ENCODE measurements around the gene BACH1. TPM values are rescaled to one million over a fixed set of nuclear protein-coding genes. Genes with fewer than 3 reads are reported as not detected.

Gene BACH1
- polyA plus RNA-seq, 2 donors: 6.2 to 9.6 TPM

DNA sequence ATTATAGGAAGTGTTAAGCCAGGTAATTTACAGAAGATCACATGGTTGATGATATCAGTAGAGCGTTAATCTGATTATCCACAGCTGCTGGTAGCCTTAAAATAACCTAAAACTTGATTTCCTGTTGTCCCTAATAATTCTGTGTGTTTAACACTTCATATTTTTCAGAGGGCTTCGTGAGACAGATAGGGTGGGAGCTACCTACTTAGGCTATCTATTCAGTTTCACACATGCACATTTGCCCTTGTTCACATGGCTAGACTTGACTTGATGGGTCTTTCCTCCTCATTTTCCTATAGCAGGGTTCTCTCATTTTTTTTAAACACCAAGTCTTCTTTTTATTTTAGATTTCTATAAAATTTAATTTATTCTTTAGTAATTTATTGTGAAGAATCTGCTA is 11.0 kb downstream of the BACH1 start:
- WGBS, 2 donors: 80 to 86% methylated on average over 2 of the region's 2 CpGs
- Histone ChIP-seq H3K27ac (ENCODE audit: low read depth in 2 of 2, low read length in 1 of 2) (no peak overlapping the region), H3K4me3 (ENCODE audit: low read depth in 1 of 2, low read length in 2 of 2) (no peak overlapping the region), H3K27me3 (ENCODE audit: control insufficient read depth in 1 of 2, insufficient read depth in 2 of 2, low read length in 2 of 2) (no peaks in the 10 kb centered on the region), H3K36me3 (ENCODE audit: control insufficient read depth in 2 of 2, insufficient read depth in 2 of 2, low read length in 1 of 2) (no peaks in the 10 kb centered on the region), H3K4me1 (ENCODE audit: control insufficient read depth in 2 of 2, insufficient read depth in 2 of 2, low read length in 1 of 2) (peaks cover 0 to 4% of the 10 kb centered on the region in 2 donors), H3K9me3 (ENCODE audit: control insufficient read depth in 2 of 2, insufficient read depth in 1 of 2, low read depth in 1 of 2, low read length in 1 of 2) (no peaks in the 10 kb centered on the region)

DNA sequence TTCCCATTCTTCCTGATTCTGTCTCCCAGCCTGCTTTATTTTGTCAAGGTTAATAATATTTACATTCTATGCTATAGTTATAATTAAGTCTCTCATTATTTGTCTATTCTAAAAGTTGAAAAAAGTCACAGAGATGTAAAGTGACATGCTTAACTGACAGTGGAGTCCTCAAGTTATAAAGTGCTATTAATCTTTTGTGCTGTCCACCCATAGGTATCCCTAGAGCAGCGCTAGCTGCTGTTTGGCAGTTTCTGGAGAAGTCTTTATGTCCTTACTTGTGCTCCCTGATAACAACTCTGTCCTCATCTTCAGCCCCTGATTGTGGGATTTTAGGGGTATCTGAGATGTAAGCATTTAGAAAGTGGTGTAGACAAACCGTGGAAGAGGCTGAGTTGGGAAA is 13.1 kb downstream of the BACH1 start:
- H3K4me1 ChIP-seq (ENCODE audit: control insufficient read depth in 2 of 2, insufficient read depth in 2 of 2, low read length in 1 of 2): peaks cover 0 to 4% of the 10 kb centered on the region in 2 donors
- no peaks in the 10 kb centered on the region for H3K27me3 ChIP-seq (ENCODE audit: control insufficient read depth in 1 of 2, insufficient read depth in 2 of 2, low read length in 2 of 2)
- no peak overlapping the region for H3K27ac ChIP-seq (ENCODE audit: low read depth in 2 of 2, low read length in 1 of 2)
- no peaks in the 10 kb centered on the region for H3K9me3 ChIP-seq (ENCODE audit: control insufficient read depth in 2 of 2, insufficient read depth in 1 of 2, low read depth in 1 of 2, low read length in 1 of 2)
- WGBS, 2 donors: 97% methylated on average over 2 of the region's 2 CpGs
- no peaks in the 10 kb centered on the region for H3K36me3 ChIP-seq (ENCODE audit: control insufficient read depth in 2 of 2, insufficient read depth in 2 of 2, low read length in 1 of 2)
- H3K4me3 ChIP-seq (ENCODE audit: low read depth in 1 of 2, low read length in 2 of 2): no peak overlapping the region

DNA sequence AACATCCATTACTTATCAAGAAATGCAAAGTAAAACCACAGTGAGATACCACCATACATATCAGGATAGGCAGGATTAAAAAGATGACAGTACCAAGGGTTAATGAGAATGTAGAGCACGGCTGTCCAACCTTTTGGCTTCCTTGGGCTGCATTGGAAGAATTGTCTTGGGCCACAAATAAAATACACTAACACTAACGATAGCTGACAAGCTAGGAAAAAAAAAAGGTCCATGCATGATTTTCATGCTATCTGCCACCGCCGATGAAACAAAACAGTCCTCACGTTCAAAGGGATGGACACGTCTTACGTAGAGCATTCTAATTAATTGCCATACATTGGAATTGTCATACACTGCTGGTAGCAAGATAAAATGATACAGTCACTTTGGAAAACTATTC is 14.3 kb downstream of the BACH1 start:
- H3K9me3 ChIP-seq (ENCODE audit: control insufficient read depth in 2 of 2, insufficient read depth in 1 of 2, low read depth in 1 of 2, low read length in 1 of 2): no peaks in the 10 kb centered on the region
- H3K4me3 ChIP-seq (ENCODE audit: low read depth in 1 of 2, low read length in 2 of 2): no peak overlapping the region
- 83 to 88% methylated on average over 7 of the region's 7 CpGs for WGBS, 2 donors
- no peaks in the 10 kb centered on the region for H3K36me3 ChIP-seq (ENCODE audit: control insufficient read depth in 2 of 2, insufficient read depth in 2 of 2, low read length in 1 of 2)
- no peak overlapping the region for H3K27ac ChIP-seq (ENCODE audit: low read depth in 2 of 2, low read length in 1 of 2)
- H3K4me1 ChIP-seq (ENCODE audit: control insufficient read depth in 2 of 2, insufficient read depth in 2 of 2, low read length in 1 of 2): peaks cover 0 to 2% of the 10 kb centered on the region in 2 donors
- no peaks in the 10 kb centered on the region for H3K27me3 ChIP-seq (ENCODE audit: control insufficient read depth in 1 of 2, insufficient read depth in 2 of 2, low read length in 2 of 2)

DNA sequence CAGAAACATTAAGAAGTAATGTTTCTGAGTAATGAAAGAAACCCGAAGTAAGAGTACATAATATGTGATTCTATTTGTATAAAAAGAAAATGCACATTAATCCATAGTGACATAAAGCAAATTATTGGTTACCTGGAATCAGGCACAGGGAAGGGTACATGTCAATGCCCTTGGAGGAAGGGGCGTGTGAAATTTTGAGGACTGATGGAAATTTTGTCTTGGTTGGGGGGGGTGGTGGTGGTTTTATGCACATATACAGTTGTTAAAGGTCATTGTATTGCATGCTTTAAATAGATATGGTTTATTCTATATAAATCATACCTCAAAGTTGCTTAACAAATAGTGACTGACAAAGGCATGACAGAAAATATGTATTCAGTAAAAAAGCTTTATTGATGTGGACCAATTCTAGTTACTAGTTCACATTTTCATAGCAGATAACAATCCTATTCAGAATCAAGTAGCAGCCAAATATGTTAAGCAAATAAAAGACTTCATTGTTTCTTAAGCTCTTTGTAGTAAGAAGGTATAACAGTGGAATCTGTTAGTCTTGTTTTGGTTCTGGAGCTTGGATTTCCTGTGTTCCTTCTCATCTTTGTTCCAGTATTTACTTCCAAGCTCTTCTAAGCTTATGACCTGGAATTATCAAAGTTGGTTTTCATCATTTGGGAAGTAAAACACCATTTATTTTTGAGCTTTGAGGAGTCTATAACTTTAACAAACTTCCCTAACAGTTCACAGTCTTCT is 15.1 kb downstream of the BACH1 start:
- 91 to 93% methylated on average over 2 of the region's 2 CpGs for WGBS, 2 donors
- Histone ChIP-seq H3K27me3 (ENCODE audit: control insufficient read depth in 1 of 2, insufficient read depth in 2 of 2, low read length in 2 of 2) (no peaks in the 10 kb centered on the region), H3K4me3 (ENCODE audit: low read depth in 1 of 2, low read length in 2 of 2) (no peak overlapping the region), H3K9me3 (ENCODE audit: control insufficient read depth in 2 of 2, insufficient read depth in 1 of 2, low read depth in 1 of 2, low read length in 1 of 2) (no peaks in the 10 kb centered on the region), H3K4me1 (ENCODE audit: control insufficient read depth in 2 of 2, insufficient read depth in 2 of 2, low read length in 1 of 2) (peaks cover 3 to 4% of the 10 kb centered on the region in 2 donors), H3K27ac (ENCODE audit: low read depth in 2 of 2, low read length in 1 of 2) (no peak overlapping the region), H3K36me3 (ENCODE audit: control insufficient read depth in 2 of 2, insufficient read depth in 2 of 2, low read length in 1 of 2) (no peaks in the 10 kb centered on the region)

DNA sequence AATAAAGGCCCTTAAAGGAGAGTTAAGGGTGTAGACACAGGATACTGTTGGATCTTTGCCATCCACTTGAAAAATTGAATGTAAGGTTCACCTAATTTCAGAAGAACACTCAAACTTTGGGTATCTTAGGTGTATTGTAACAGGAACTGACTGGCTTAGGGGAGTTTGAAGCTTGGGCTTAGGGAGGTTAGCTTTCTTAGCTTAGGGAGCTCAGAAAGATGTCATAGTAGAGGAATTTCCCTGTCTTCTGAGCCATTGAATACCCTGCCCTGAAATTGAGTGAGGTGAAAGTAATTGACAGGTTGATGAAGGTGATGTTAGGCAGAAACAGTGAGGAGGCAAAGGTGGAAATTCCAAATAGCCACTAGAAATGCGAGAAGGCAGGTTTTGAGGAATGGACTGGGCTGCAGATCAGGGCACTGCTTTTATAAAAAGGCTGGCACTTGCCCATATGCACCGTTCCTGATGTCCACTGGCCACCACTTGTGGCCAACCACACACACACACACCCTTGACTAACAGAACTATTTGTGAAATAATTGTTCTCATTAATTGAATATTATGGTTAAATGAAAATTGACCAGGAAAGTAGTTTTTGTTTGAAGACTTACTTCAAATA is 16.5 kb downstream of the BACH1 start:
- H3K36me3 ChIP-seq (ENCODE audit: control insufficient read depth in 2 of 2, insufficient read depth in 2 of 2, low read length in 1 of 2): no peaks in the 10 kb centered on the region
- H3K4me1 ChIP-seq (ENCODE audit: control insufficient read depth in 2 of 2, insufficient read depth in 2 of 2, low read length in 1 of 2): peaks cover 2 to 4% of the 10 kb centered on the region in 2 donors
- H3K27ac ChIP-seq (ENCODE audit: low read depth in 2 of 2, low read length in 1 of 2): no peak overlapping the region
- no peaks in the 10 kb centered on the region for H3K9me3 ChIP-seq (ENCODE audit: control insufficient read depth in 2 of 2, insufficient read depth in 1 of 2, low read depth in 1 of 2, low read length in 1 of 2)
- WGBS, 2 donors: 63 to 71% methylated on average over 2 of the region's 2 CpGs
- no peak overlapping the region for H3K4me3 ChIP-seq (ENCODE audit: low read depth in 1 of 2, low read length in 2 of 2)
- no peaks in the 10 kb centered on the region for H3K27me3 ChIP-seq (ENCODE audit: control insufficient read depth in 1 of 2, insufficient read depth in 2 of 2, low read length in 2 of 2)

DNA sequence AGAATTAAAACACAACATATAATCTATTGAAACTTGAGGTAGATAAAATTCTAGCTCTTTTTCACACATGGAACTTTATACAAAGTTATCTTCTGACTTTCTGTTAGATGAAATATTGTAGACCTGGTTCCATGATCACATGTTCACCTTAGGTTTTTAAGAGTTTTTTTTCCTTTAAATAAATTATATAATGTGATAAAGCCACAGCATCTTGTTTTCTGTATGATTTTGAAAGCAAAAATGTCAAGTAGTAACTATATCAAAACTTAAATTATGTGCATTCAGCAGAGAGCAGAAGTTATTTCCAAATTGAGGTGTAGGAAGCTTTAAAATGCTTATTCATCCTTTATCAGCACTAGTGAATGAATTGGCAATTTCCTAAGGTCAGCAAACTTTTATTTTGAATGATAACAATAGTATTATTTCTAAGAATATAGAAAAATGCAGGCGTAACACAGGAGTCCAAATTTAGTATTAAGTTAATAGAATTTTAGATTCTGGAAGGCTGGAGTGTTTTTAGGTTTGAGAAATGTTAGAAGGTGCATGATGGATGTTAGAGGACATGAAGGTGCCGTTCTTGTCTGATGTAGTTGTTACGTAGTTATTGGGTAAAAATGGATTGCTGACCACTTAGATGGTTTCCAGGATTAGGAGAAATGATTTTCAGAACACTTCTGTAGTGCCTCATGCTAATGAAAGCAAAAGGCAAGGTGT is 17.5 kb downstream of the BACH1 start:
- H3K4me3 ChIP-seq (ENCODE audit: low read depth in 1 of 2, low read length in 2 of 2): no peak overlapping the region
- H3K9me3 ChIP-seq (ENCODE audit: control insufficient read depth in 2 of 2, insufficient read depth in 1 of 2, low read depth in 1 of 2, low read length in 1 of 2): no peaks in the 10 kb centered on the region
- H3K27me3 ChIP-seq (ENCODE audit: control insufficient read depth in 1 of 2, insufficient read depth in 2 of 2, low read length in 2 of 2): no peaks in the 10 kb centered on the region
- no peaks in the 10 kb centered on the region for H3K36me3 ChIP-seq (ENCODE audit: control insufficient read depth in 2 of 2, insufficient read depth in 2 of 2, low read length in 1 of 2)
- peaks cover 2 to 4% of the 10 kb centered on the region in 2 donors for H3K4me1 ChIP-seq (ENCODE audit: control insufficient read depth in 2 of 2, insufficient read depth in 2 of 2, low read length in 1 of 2)
- H3K27ac ChIP-seq (ENCODE audit: low read depth in 2 of 2, low read length in 1 of 2): no peak overlapping the region
- WGBS, 2 donors: 90 to 91% methylated on average over 3 of the region's 3 CpGs

DNA sequence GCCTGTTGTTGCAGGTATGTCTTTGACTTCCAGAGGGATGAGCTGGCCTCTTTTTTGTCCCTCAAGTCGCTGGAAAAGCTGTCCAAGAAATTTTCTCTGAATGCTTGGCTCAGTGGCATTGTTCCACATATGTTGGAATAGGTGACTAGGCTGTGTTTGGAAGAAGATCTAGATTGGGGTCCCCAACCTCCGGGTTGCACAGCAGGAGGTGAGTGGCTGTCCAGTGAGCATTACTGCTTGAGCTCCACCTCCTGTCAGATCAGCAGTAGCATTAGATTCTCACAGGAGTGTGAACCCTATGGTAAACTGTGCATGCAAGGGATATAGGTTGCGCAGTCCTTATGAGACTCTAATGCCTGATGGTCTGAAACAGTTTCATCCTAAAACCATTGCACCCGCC is 18.1 kb downstream of the BACH1 start:
- Histone ChIP-seq H3K9me3 (ENCODE audit: control insufficient read depth in 2 of 2, insufficient read depth in 1 of 2, low read depth in 1 of 2, low read length in 1 of 2) (no peaks in the 10 kb centered on the region), H3K27ac (ENCODE audit: low read depth in 2 of 2, low read length in 1 of 2) (no peak overlapping the region), H3K4me3 (ENCODE audit: low read depth in 1 of 2, low read length in 2 of 2) (no peak overlapping the region), H3K4me1 (ENCODE audit: control insufficient read depth in 2 of 2, insufficient read depth in 2 of 2, low read length in 1 of 2) (peaks cover 2 to 4% of the 10 kb centered on the region in 2 donors), H3K36me3 (ENCODE audit: control insufficient read depth in 2 of 2, insufficient read depth in 2 of 2, low read length in 1 of 2) (no peaks in the 10 kb centered on the region), H3K27me3 (ENCODE audit: control insufficient read depth in 1 of 2, insufficient read depth in 2 of 2, low read length in 2 of 2) (no peaks in the 10 kb centered on the region)
- WGBS, 2 donors: 73 to 82% methylated on average over 4 of the region's 4 CpGs

DNA sequence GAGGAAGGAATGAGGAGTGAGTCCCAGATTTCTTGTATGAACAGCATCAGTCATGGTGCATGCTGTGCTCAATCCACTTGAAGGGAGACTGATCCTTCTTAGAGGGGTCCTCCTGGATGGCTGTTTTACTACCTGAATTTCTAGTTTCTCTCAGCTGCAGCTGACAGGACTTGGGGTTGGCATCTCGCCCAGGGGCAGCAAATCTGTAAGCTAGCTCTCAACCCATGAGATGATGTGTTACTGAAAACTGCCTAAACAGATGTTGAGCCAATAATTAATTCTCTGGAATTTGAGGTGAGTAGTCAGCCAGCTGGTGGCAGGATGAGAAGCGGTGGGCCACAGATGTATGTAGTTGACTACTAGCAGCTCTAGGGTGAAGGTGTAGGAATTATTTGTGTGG is 19.6 kb downstream of the BACH1 start:
- Histone ChIP-seq H3K4me3 (ENCODE audit: low read depth in 1 of 2, low read length in 2 of 2) (no peak overlapping the region), H3K27ac (ENCODE audit: low read depth in 2 of 2, low read length in 1 of 2) (no peak overlapping the region), H3K36me3 (ENCODE audit: control insufficient read depth in 2 of 2, insufficient read depth in 2 of 2, low read length in 1 of 2) (peaks cover 0 to 3% of the 10 kb centered on the region in 2 donors), H3K9me3 (ENCODE audit: control insufficient read depth in 2 of 2, insufficient read depth in 1 of 2, low read depth in 1 of 2, low read length in 1 of 2) (no peaks in the 10 kb centered on the region), H3K27me3 (ENCODE audit: control insufficient read depth in 1 of 2, insufficient read depth in 2 of 2, low read length in 2 of 2) (no peaks in the 10 kb centered on the region), H3K4me1 (ENCODE audit: control insufficient read depth in 2 of 2, insufficient read depth in 2 of 2, low read length in 1 of 2) (peaks cover 2 to 4% of the 10 kb centered on the region in 2 donors)
- 72 to 79% methylated on average over 2 of the region's 2 CpGs for WGBS, 2 donors

DNA sequence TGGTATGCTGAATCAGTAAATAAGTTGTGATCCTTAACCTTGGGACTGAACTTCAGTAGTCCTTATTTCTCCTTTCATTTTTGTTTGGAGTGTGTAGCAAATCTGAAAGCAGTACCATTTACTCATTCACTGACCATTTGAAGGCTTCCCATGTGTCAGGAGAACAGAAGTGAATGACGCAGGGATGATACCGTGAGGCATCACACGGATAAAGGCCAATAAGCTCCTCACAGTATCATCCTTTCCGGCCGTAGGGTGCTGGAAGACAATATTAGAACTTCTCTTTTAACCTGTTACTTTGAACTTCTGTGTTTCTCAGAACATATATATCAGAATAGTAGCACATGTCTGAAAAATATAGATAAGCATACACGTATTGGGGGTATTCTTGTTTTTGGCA is 21.3 kb downstream of the BACH1 start:
- H3K27ac ChIP-seq (ENCODE audit: low read depth in 2 of 2, low read length in 1 of 2): no peak overlapping the region
- H3K4me1 ChIP-seq (ENCODE audit: control insufficient read depth in 2 of 2, insufficient read depth in 2 of 2, low read length in 1 of 2): peaks cover 2 to 4% of the 10 kb centered on the region in 2 donors
- no peaks in the 10 kb centered on the region for H3K9me3 ChIP-seq (ENCODE audit: control insufficient read depth in 2 of 2, insufficient read depth in 1 of 2, low read depth in 1 of 2, low read length in 1 of 2)
- no peaks in the 10 kb centered on the region for H3K27me3 ChIP-seq (ENCODE audit: control insufficient read depth in 1 of 2, insufficient read depth in 2 of 2, low read length in 2 of 2)
- peaks cover 0 to 6% of the 10 kb centered on the region in 2 donors for H3K36me3 ChIP-seq (ENCODE audit: control insufficient read depth in 2 of 2, insufficient read depth in 2 of 2, low read length in 1 of 2)
- WGBS, 2 donors: 76 to 88% methylated on average over 6 of the region's 6 CpGs
- no peak overlapping the region for H3K4me3 ChIP-seq (ENCODE audit: low read depth in 1 of 2, low read length in 2 of 2)
